Panc1 (cell line): ENCODE data around the gene ACYP2. TPM values are rescaled to one million over a fixed set of nuclear protein-coding genes. Genes with fewer than 3 reads are reported as not detected.

Experiments used
- ATAC-seq: fragments of 200-7000 bp; cut with Tn5 transposase; 2 replicates; pipeline ENCODE4 v1.9.1; 2020; ENCODE audit warnings: mild to moderate bottlenecking, moderate library complexity
- BruUV-seq: library from RNA; stranded (reverse); fragments of 400-500 nt; replicated peaks from 2 replicates; lab custom pipeline; 2021; lab: Mats Ljungman, UMichigan
- CTCF ChIA-PET: fragments of 300-600 bp; sonication (Branson Sonifier 250); formaldehyde crosslinking; loops from one replicate; lab custom pipeline; 2022; ENCODE audit warnings: antibody characterized with exemption; lab: Charles Lee
- POLR2A ChIA-PET: fragments of 300-600 bp; sonication (Branson Sonifier 250); formaldehyde crosslinking; loops from one replicate; lab custom pipeline; 2022; ENCODE audit warnings: antibody characterized with exemption; lab: Charles Lee
- DNase-seq: peaks from one replicate; pipeline ENCODE4 v3.0.0-alpha.2; 2010; ENCODE audit warnings: low read depth, low spot score
- H3K27ac ChIP-seq: 2 replicates; pipeline ENCODE4 v1.5.1; 2011; ENCODE audit warnings: mild to moderate bottlenecking, low read length, inconsistent platforms
- H3K27me3 ChIP-seq: fragments of 200-500 bp; sonication (Bioruptor generic); 2 replicates; pipeline ENCODE4 v1.6.0; 2014; ENCODE audit warnings: low read length, inconsistent platforms; ENCODE audit not compliant: control insufficient read depth, insufficient read depth
- H3K36me3 ChIP-seq: fragments of 200-500 bp; sonication (Bioruptor generic); 2 replicates; pipeline ENCODE4 v1.5.1; 2014; ENCODE audit warnings: inconsistent platforms, mild to moderate bottlenecking, low read length, moderate library complexity; ENCODE audit not compliant: control insufficient read depth, insufficient read depth
- H3K4me1 ChIP-seq: 2 replicates; pipeline ENCODE4 v1.5.1; 2011; ENCODE audit warnings: inconsistent platforms, mild to moderate bottlenecking, low read length, moderate library complexity; ENCODE audit not compliant: control insufficient read depth, insufficient read depth
- H3K4me3 ChIP-seq, 2 experiments: 2 replicates each; pipeline ENCODE4 v1.5.1; 2011 to 2012; ENCODE audit warnings: low read depth in 2 of 2, low read length in 2 of 2, mild to moderate bottlenecking in 2 of 2, inconsistent platforms in 1 of 2, moderate library complexity in 1 of 2
- H3K9me3 ChIP-seq: fragments of 200-500 bp; sonication (Bioruptor generic); 2 replicates; pipeline ENCODE4 v1.5.1; 2014; ENCODE audit warnings: low read depth, mild to moderate bottlenecking, inconsistent platforms, low read length, moderate library complexity; ENCODE audit not compliant: control insufficient read depth, insufficient read depth
- CTCF ChIP-seq: fragments of 450-650 bp; IDR thresholded peaks from 2 replicates; pipeline ENCODE4 v1.5.1; 2017; ENCODE audit warnings: mild to moderate bottlenecking
- POLR2AphosphoS5 ChIP-seq: IDR thresholded peaks from 2 replicates; pipeline ENCODE4 v1.6.1; 2012; ENCODE audit warnings: mild to moderate bottlenecking, low read depth, low read length, moderate library complexity
- SIN3A ChIP-seq: IDR thresholded peaks from 2 replicates; pipeline ENCODE4 v1.6.1; 2012; ENCODE audit warnings: low read depth, mild to moderate bottlenecking, low read length, moderate library complexity, borderline replicate concordance; ENCODE audit not compliant: insufficient read depth
- TCF7L2 ChIP-seq: IDR thresholded peaks from 2 replicates; pipeline ENCODE4 v1.6.1; 2011; ENCODE audit warnings: mild to moderate bottlenecking, low read depth, low read length, inconsistent platforms
- in situ Hi-C: cut with HindIII; loops from 2 replicates; pipeline ENCODE4 v1.10.0; 2016; ENCODE audit warnings: low sequenced_read_pairs, low pct_unique_long_range_greater_than_20kb
- intact Hi-C: fragments of 100-400 bp; cut with micrococcal nuclease; formaldehyde crosslinking; loops from one replicate; pipeline ENCODE4 v1.10.0; 2022; ENCODE audit not compliant: unreplicated experiment
- total RNA-seq: library from RNA; stranded (reverse); gene quantifications from one replicate; pipeline ENCODE4 v1.2.1, GENCODE V29; 2021; ENCODE audit not compliant: unreplicated experiment
- TF ChIP-seq, protein P1 (sequence below), 2 experiments: IDR thresholded peaks; 2 replicates each; pipeline ENCODE4 v1.6.1; 2011 to 2012; ENCODE audit warnings: low read depth in 2 of 2, control low read depth in 1 of 2, low read length in 1 of 2, mild to moderate bottlenecking in 1 of 2, moderate library complexity in 1 of 2; ENCODE audit not compliant: insufficient read depth in 1 of 2

The ACYP2 gene
- total RNA-seq, 1 experiment from 2014 or later = 11.5 TPM

DNA sequence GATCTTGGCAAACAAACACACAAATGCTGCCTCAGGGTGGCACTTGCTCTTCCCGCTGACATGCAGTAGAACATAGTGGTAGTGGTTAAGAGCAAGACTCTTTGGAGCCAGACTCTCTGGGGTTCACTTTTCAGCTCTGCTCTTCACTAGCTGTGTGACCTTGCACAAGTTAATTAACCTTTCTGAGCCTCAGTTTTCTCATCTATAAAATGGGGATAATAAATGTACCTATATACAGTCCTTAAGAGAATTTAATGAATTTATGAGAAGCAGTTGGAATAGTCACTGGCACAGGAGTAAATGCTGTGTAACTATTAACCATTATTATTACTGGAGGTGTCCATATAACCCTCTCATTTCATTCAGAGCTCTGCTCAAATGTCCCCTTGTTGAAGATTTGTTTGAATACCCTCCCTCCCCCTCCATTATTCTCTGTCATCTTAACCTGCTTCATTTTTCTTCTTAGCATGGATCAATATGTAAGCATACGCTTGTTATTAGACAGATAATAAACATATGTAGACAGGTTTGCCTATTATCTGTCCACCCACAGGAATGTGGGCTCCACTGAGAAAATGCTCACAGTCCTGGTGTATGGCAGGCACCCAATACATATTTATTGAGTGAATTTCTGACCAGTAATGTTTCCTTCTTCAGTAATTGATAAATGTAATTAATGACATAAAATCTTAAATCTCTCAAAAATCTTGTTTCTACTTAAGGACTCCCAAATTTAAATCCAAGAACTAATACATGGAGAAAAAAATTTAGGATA lies 76.1 kb downstream of the ACYP2 start:
- POLR2A ChIA-PET = no interaction called here
- in situ Hi-C loops = no loop called here

DNA sequence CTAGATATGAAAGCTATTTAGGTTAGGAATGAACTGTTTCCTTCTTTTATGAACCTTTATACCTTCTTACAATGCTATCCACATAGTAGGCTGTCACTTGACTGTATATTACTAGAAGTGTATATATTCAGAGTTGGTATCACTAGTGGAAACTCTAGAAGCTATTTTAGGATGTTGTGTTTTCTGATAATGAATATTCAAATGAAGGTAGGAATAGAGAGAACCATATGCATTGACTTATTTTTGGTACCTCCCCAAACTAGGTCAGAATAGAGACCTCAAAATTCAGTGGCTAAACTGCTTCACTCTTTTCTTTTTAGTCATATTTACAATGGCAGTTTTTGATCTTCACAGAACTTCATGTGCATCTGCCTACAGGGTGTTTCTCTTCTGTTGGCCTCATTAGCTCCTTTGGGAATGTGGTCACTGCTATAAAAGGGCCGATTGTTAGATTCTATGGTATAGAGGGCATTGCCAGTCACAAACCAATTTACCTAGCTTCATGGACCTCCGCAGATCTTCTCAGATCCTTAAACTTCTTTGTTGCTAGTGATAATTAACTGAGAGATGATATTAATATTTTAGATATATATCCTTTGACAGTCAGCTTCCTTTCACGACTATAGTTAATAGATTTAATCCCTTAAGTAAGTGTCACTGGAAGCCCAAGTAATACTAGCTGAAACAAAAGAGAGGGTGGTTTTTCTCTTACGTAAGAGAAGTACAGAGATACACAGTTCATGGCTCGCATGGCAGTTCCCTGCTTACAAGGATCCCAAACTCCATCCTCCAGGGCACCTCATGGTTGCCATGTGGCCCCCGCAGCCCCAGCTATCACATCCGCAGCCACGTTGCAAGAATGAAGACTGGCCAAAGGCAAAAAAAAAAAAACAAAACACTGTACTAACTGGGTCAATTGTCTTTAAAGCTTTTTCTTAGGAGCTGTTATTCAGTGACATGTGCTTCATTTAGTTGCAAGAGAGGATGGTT lies 79.6 kb downstream of the ACYP2 start:
- POLR2A ChIA-PET = no interaction called here
- TF ChIP-seq TCF7L2 (no peak), POLR2AphosphoS5 (no peak), SIN3A (no peak), CTCF (no peak)
- TF ChIP-seq, protein P1, sequence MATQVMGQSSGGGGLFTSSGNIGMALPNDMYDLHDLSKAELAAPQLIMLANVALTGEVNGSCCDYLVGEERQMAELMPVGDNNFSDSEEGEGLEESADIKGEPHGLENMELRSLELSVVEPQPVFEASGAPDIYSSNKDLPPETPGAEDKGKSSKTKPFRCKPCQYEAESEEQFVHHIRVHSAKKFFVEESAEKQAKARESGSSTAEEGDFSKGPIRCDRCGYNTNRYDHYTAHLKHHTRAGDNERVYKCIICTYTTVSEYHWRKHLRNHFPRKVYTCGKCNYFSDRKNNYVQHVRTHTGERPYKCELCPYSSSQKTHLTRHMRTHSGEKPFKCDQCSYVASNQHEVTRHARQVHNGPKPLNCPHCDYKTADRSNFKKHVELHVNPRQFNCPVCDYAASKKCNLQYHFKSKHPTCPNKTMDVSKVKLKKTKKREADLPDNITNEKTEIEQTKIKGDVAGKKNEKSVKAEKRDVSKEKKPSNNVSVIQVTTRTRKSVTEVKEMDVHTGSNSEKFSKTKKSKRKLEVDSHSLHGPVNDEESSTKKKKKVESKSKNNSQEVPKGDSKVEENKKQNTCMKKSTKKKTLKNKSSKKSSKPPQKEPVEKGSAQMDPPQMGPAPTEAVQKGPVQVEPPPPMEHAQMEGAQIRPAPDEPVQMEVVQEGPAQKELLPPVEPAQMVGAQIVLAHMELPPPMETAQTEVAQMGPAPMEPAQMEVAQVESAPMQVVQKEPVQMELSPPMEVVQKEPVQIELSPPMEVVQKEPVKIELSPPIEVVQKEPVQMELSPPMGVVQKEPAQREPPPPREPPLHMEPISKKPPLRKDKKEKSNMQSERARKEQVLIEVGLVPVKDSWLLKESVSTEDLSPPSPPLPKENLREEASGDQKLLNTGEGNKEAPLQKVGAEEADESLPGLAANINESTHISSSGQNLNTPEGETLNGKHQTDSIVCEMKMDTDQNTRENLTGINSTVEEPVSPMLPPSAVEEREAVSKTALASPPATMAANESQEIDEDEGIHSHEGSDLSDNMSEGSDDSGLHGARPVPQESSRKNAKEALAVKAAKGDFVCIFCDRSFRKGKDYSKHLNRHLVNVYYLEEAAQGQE (IDR thresholded peaks at IDR 0.05; ENCODE audit: insufficient read depth in 1 of 2, low read depth in 2 of 2, low read length in 1 of 2) = no peak

More for the DNA sequence above, 76.1 kb downstream of the ACYP2 start:
- H3K27me3 ChIP-seq = no peaks in the 10 kb centered on the region
- TF ChIP-seq SIN3A = no peak
- TF ChIP-seq, protein P1 (IDR thresholded peaks at IDR 0.05; ENCODE audit: insufficient read depth in 1 of 2, low read depth in 2 of 2, low read length in 1 of 2) = no peak
- TF ChIP-seq POLR2AphosphoS5 = no peak
- TF ChIP-seq CTCF = no peak
- no peak for TF ChIP-seq TCF7L2
- no peak overlapping the region for H3K27ac ChIP-seq
- no peak overlapping the region for H3K4me3 ChIP-seq
- H3K4me1 ChIP-seq = no peaks in the 10 kb centered on the region
- ATAC-seq = no peak
- BruUV-seq = no TSS peak
- no peaks in the 10 kb centered on the region for H3K9me3 ChIP-seq
- CTCF ChIA-PET = no interaction called here
- no peaks in the 10 kb centered on the region for H3K36me3 ChIP-seq
- no peak for DNase-seq
- intact Hi-C loops = no loop called here

More for the DNA sequence above, 79.6 kb downstream of the ACYP2 start:
- CTCF ChIA-PET = interaction anchor here (0.6 to 1.1 kb wide), 3 partner anchors 12 to 133 kb away, joined by 4 to 6 read pairs (median 5); no protein-coding TSS in a partner anchor
- no peak overlapping the region for H3K4me3 ChIP-seq
- intact Hi-C loops (no loop called here), in situ Hi-C loops (no loop called here)
- no peaks in the 10 kb centered on the region for H3K9me3 ChIP-seq
- H3K36me3 ChIP-seq = no peaks in the 10 kb centered on the region
- H3K27ac ChIP-seq = no peak overlapping the region
- DNase-seq (no peak), ATAC-seq (no peak)
- BruUV-seq = no TSS peak
- no peaks in the 10 kb centered on the region for H3K4me1 ChIP-seq
- H3K27me3 ChIP-seq = no peaks in the 10 kb centered on the region
